Stomach (tissue), 4 donors: ENCODE data around the gene CYBA.

Experiments used
- EP300 ChIP-seq: sonication (generic); formaldehyde crosslinking; IDR thresholded peaks from one replicate; pipeline ENCODE4 v1.6.1; 2017; ENCODE audit warnings: antibody characterized with exemption
- POLR2A ChIP-seq, 4 donors: fragments of 450-650 bp; IDR thresholded peaks; one replicate each; pipeline ENCODE4 v1.6.1; 2016; ENCODE audit warnings: antibody characterized with exemption in 4 of 4, control low read depth in 2 of 4, mild to moderate bottlenecking in 1 of 4, moderate library complexity in 1 of 4
- POLR2AphosphoS5 ChIP-seq, 3 donors: sonication (generic); formaldehyde crosslinking; IDR thresholded peaks; one replicate each; pipeline ENCODE4 v1.6.1; 2016; ENCODE audit warnings: antibody characterized with exemption in 3 of 3
- TF ChIP-seq, protein P1 (sequence below), 7 experiments: fragments of 450-650 bp in 4 of 7; fragments of 200-600 bp in 3 of 7; sonication (generic) in 3 of 7; IDR thresholded peaks; one replicate each; pipeline ENCODE4 v1.5.1; 2016 to 2019; ENCODE audit warnings: antibody characterized with exemption in 7 of 7, control low read depth in 2 of 7, mild to moderate bottlenecking in 1 of 7

DNA sequence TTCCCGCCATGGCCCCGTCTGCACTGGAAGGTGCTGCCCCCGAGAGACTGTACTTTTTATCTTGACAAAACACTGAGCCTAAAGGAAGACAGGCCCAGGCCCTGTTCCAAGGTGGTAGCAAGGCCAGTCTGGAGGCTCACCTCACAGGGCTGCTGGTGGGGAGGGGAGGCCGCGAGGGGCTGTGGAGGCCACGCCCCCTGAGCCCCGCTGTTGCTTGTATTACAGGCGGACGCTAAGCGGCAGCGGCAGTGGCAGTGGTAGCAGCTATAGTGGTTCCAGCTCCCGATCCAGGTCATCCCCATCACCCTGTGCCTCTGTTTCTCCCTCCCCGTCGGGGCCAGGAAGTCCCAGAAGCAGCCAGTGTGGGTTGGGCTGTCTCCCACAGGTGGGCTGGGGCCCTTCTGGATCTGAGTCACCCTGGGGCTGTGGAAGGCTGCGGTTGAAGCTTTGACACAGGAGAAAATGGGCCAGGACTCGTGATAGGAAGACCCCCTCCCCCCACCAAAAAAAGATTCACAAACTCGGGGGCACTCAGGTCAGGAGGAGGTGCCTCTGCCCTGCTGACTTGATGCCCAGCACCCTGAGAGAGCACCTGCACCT is 25.8 kb downstream of the CYBA start:
- TF ChIP-seq, protein P1, sequence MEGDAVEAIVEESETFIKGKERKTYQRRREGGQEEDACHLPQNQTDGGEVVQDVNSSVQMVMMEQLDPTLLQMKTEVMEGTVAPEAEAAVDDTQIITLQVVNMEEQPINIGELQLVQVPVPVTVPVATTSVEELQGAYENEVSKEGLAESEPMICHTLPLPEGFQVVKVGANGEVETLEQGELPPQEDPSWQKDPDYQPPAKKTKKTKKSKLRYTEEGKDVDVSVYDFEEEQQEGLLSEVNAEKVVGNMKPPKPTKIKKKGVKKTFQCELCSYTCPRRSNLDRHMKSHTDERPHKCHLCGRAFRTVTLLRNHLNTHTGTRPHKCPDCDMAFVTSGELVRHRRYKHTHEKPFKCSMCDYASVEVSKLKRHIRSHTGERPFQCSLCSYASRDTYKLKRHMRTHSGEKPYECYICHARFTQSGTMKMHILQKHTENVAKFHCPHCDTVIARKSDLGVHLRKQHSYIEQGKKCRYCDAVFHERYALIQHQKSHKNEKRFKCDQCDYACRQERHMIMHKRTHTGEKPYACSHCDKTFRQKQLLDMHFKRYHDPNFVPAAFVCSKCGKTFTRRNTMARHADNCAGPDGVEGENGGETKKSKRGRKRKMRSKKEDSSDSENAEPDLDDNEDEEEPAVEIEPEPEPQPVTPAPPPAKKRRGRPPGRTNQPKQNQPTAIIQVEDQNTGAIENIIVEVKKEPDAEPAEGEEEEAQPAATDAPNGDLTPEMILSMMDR (IDR thresholded peaks at IDR 0.05), result no peak
- TF ChIP-seq EP300, result no peak
- no peak for TF ChIP-seq POLR2AphosphoS5 (IDR thresholded peaks at IDR 0.05)
- no peak for TF ChIP-seq POLR2A (IDR thresholded peaks at IDR 0.05)
